ENCODE data around the gene DCAF5. TPM values are rescaled to one million over a fixed set of nuclear protein-coding genes. Genes with fewer than 3 reads are reported as not detected.

Gene DCAF5
- polyA plus RNA-seq, 3 donors: 22.2 to 55.1 (median 30.6) TPM

DNA sequence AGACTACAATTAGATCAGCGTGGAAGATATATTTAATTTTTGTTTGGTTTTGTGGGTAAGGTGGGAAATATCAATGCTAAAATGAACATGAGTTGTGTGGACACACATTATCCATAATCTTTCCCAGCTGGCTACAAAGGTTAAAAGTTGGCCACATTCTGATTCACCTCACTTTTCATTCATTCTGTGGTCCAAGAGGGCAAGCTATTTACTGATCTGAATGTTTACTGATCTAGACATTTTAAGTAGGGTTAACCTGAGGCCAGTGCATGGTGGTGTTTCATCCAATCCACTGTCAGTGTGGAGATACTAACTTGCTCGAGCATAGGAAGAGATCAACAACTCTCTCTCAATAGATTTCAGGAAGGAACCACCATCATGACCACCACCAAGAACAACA lies 71.6 kb downstream of the DCAF5 start:
- Histone ChIP-seq H3K9me3 (replicated peaks in 1 of 2; ENCODE audit: control insufficient read depth in 1 of 2, insufficient read depth in 1 of 2, low read length in 2 of 2) (no peaks in the 10 kb centered on the region), H3K9ac (ENCODE audit: insufficient read depth, low read length, poor library complexity, severe bottlenecking) (no peak overlapping the region), H3K79me2 (ENCODE audit: insufficient read depth, low read length) (no peaks in the 10 kb centered on the region), H4K20me1 (ENCODE audit: insufficient read depth, low read length) (peaks cover 7% of the 10 kb centered on the region), H3K36me3 (replicated peaks in 1 of 2; ENCODE audit: control insufficient read depth in 1 of 2, insufficient read depth in 2 of 2, low read length in 2 of 2) (peaks cover 20 to 60% of the 10 kb centered on the region in 2 donors), H3K27ac (ENCODE audit: low read depth in 1 of 2, low read length in 2 of 2) (no peak overlapping the region), H3K27me3 (ENCODE audit: control insufficient read depth in 2 of 2, insufficient read depth in 2 of 2, low read length in 2 of 2) (no peaks in the 10 kb centered on the region), H3K4me2 (replicated peaks; ENCODE audit: extremely low read depth, low read length, poor library complexity, severe bottlenecking) (no peak overlapping the region), H3K4me1 (ENCODE audit: control insufficient read depth in 1 of 2, insufficient read depth in 2 of 2, low read length in 2 of 2) (peaks cover 9 to 12% of the 10 kb centered on the region in 2 donors), H2AFZ (ENCODE audit: insufficient read depth, low read depth, low read length, poor library complexity, severe bottlenecking) (no peak overlapping the region), H3K4me3 (replicated peaks in 1 of 3; ENCODE audit: low read depth in 2 of 3, low read length in 3 of 3) (no peak overlapping the region)
- Mint-ChIP-seq H3K9me3 (no peaks in the 10 kb centered on the region), H3K27me3 (ENCODE audit: low read depth in 3 of 3) (peaks cover 0 to 1% (median 0%) of the 10 kb centered on the region in 3 donors), H3K36me3 (peaks cover 49 to 66% of the 10 kb centered on the region in 2 donors), H3K4me3 (no peak overlapping the region), H3K4me1 (peaks cover 19% of the 10 kb centered on the region), H3K27ac (no peak overlapping the region)
- 89% methylated on average over 1 of the region's 2 CpGs for WGBS (ENCODE audit: insufficient coverage)
- no peak for TF ChIP-seq CTCF (IDR thresholded peaks at IDR 0.05)
- no peak for DNase-seq
- intact Hi-C loops (cut with micrococcal nuclease): loop anchor here in 1 of 2 donors (10.0 kb wide), 1 partner anchor 66 kb away; no protein-coding TSS in a partner anchor

DNA sequence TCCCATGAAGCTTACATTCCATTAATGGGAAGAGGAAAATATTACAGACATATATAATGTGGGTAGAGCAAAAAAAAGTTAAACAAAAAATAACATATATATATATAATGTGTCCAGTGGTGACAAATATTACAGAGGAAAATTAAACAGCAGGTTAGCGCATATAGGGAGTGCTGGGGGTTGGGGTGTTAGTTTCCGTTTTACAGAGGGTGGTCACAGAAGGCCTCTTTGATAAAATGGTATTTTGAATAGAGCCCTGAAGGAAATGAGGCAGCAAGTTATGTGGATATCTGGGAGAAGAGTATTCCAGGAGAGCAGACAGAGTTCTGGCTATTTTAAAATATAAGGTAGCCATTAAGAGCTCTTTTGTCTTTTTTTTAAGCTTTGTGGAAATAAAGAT lies 73.2 kb downstream of the DCAF5 start:
- no peak overlapping the region for H3K27ac ChIP-seq (ENCODE audit: low read depth in 1 of 2, low read length in 2 of 2)
- H4K20me1 ChIP-seq (ENCODE audit: insufficient read depth, low read length): peaks cover 7% of the 10 kb centered on the region
- peaks cover 20% of the 10 kb centered on the region for H3K4me1 Mint-ChIP-seq
- H3K4me1 ChIP-seq (ENCODE audit: control insufficient read depth in 1 of 2, insufficient read depth in 2 of 2, low read length in 2 of 2): peaks cover 9 to 12% of the 10 kb centered on the region in 2 donors
- H3K4me3 Mint-ChIP-seq: no peak overlapping the region
- intact Hi-C loops (cut with micrococcal nuclease): loop anchor here in 1 of 2 donors (10.0 kb wide), 1 partner anchor 65 kb away; no protein-coding TSS in a partner anchor
- no peak for TF ChIP-seq CTCF (IDR thresholded peaks at IDR 0.05)
- peak overlapping the region in 1 of 7 donors; percentile 73 for H3K27ac Mint-ChIP-seq
- peaks cover 44 to 58% of the 10 kb centered on the region in 2 donors for H3K36me3 Mint-ChIP-seq
- no peak overlapping the region for H2AFZ ChIP-seq (ENCODE audit: insufficient read depth, low read depth, low read length, poor library complexity, severe bottlenecking)
- DNase-seq: no peak
- no peak overlapping the region for H3K4me3 ChIP-seq (replicated peaks in 1 of 3; ENCODE audit: low read depth in 2 of 3, low read length in 3 of 3)
- H3K4me2 ChIP-seq (replicated peaks; ENCODE audit: extremely low read depth, low read length, poor library complexity, severe bottlenecking): no peak overlapping the region
- no peaks in the 10 kb centered on the region for H3K9me3 ChIP-seq (replicated peaks in 1 of 2; ENCODE audit: control insufficient read depth in 1 of 2, insufficient read depth in 1 of 2, low read length in 2 of 2)
- H3K9me3 Mint-ChIP-seq: no peaks in the 10 kb centered on the region
- WGBS (ENCODE audit: insufficient coverage): 100% methylated on average over 2 of the region's 2 CpGs
- H3K36me3 ChIP-seq (replicated peaks in 1 of 2; ENCODE audit: control insufficient read depth in 1 of 2, insufficient read depth in 2 of 2, low read length in 2 of 2): peaks cover 19 to 58% of the 10 kb centered on the region in 2 donors
- H3K27me3 Mint-ChIP-seq (ENCODE audit: low read depth in 3 of 3): no peaks in the 10 kb centered on the region
- H3K9ac ChIP-seq (ENCODE audit: insufficient read depth, low read length, poor library complexity, severe bottlenecking): no peak overlapping the region
- no peaks in the 10 kb centered on the region for H3K27me3 ChIP-seq (ENCODE audit: control insufficient read depth in 2 of 2, insufficient read depth in 2 of 2, low read length in 2 of 2)
- H3K79me2 ChIP-seq (ENCODE audit: insufficient read depth, low read length): no peaks in the 10 kb centered on the region

Data from CD14-positive monocyte (primary cell).